Mesendoderm (in vitro differentiated cells): Measurements from ENCODE around the gene CDH15.

ENCODE experiments used
- DNase-seq: peaks from one replicate; pipeline ENCODE4 v3.0.0; 2013
- H2AK5ac ChIP-seq: 2 replicates; pipeline ENCODE4 v1.6.1; 2013; ENCODE audit warnings: low read length, inconsistent platforms
- H2BK120ac ChIP-seq: 2 replicates; pipeline ENCODE4 v1.6.1; 2013; ENCODE audit warnings: low read depth, mild to moderate bottlenecking, low read length, moderate library complexity, mixed read lengths
- H2BK15ac ChIP-seq: replicated peaks from 2 replicates; pipeline ENCODE4 v1.6.1; 2013; ENCODE audit warnings: low read depth, mild to moderate bottlenecking, moderate library complexity
- H2BK5ac ChIP-seq: 2 replicates; pipeline ENCODE4 v1.6.1; 2013; ENCODE audit warnings: low read length, inconsistent platforms
- H3K18ac ChIP-seq: 2 replicates; pipeline ENCODE4 v1.6.1; 2013; ENCODE audit warnings: mild to moderate bottlenecking, low read length, mixed read lengths
- H3K23ac ChIP-seq: one replicate; pipeline ENCODE4 v1.6.1; 2013; ENCODE audit warnings: low read length
- H3K27ac ChIP-seq: 2 replicates; pipeline ENCODE4 v1.5.1; 2013; ENCODE audit warnings: low read depth, mild to moderate bottlenecking, inconsistent platforms, low read length, moderate library complexity
- H3K27me3 ChIP-seq: 2 replicates; pipeline ENCODE4 v1.6.1; 2013; ENCODE audit warnings: low read length, control low read depth, mild to moderate bottlenecking, inconsistent platforms; ENCODE audit not compliant: insufficient read depth, poor library complexity
- H3K36me3 ChIP-seq: 2 replicates; pipeline ENCODE4 v1.6.1; 2013; ENCODE audit warnings: low read length, inconsistent platforms; ENCODE audit not compliant: control insufficient read depth, insufficient read depth
- H3K4ac ChIP-seq: one replicate; pipeline ENCODE4 v1.6.1; 2013; ENCODE audit warnings: low read depth, mild to moderate bottlenecking, low read length, moderate library complexity
- H3K4me1 ChIP-seq: 2 replicates; pipeline ENCODE4 v1.6.1; 2013; ENCODE audit warnings: low read depth, low read length, inconsistent platforms; ENCODE audit not compliant: control insufficient read depth
- H3K4me2 ChIP-seq: 2 replicates; pipeline ENCODE4 v1.6.1; 2013; ENCODE audit warnings: low read length
- H3K4me3 ChIP-seq: 2 replicates; pipeline ENCODE4 v1.5.1; 2013; ENCODE audit warnings: mild to moderate bottlenecking, low read length
- H3K56ac ChIP-seq: one replicate; pipeline ENCODE4 v1.6.1; 2013; ENCODE audit warnings: low read length
- H3K79me1 ChIP-seq: 2 replicates; pipeline ENCODE4 v1.6.1; 2013; ENCODE audit warnings: low read length, inconsistent platforms
- H3K79me2 ChIP-seq: 2 replicates; pipeline ENCODE4 v1.6.1; 2013; ENCODE audit warnings: mild to moderate bottlenecking, low read length; ENCODE audit not compliant: control insufficient read depth, insufficient read depth
- H3K9ac ChIP-seq: 2 replicates; pipeline ENCODE4 v1.6.1; 2013; ENCODE audit warnings: low read length, inconsistent platforms
- H4K5ac ChIP-seq: one replicate; pipeline ENCODE4 v1.6.1; 2013; ENCODE audit warnings: low read length
- H4K8ac ChIP-seq: one replicate; pipeline ENCODE4 v1.6.1; 2013; ENCODE audit warnings: low read depth, mild to moderate bottlenecking, control low read depth, low read length, moderate library complexity
- WGBS: extraction: QIAGEN DNeasy Blood & Tissue Kit; methylation state at CpG from one replicate; pipeline ENCODE4 v1.1.7; 2013; ENCODE audit warnings: low lambda C conversion rate, missing lambda C conversion rate; ENCODE audit not compliant: insufficient coverage; ENCODE audit errors: extremely low coverage; 5-methylcytosine and 5-hydroxymethylcytosine counted together

Gene CDH15

DNA sequence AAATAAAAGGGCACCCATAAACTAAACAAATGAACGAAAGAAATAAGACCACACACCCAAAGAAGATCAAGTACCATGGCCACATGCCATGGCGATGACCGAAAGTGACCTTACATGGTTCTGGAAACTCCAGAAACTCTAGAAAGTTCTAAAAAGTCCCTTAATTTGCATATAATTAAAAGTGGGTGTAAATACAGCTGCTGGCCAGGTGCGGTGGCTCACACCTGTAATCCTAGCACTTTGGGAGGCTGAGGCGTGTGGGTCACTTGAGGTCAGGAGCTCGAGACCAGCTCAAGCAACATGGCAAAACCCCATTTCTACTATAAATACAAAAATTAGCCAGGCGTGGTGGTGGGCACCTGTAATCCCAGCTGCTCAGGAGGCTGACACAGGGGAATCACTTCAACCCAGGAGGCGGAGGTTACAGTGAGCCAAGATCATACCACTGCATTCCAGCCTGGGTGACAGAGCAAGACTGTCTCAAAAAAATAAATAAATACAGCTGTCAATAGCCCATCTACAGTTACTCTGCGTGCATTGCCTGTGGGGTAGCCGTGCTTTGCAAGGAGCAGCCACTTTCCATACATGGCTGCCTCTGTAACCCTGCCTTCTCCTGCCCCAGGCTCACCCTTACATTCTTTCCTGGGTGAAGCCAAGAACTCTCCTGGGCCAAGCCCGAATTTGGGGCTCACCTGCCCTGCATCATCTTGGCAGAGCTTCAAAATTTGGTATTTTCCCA lies 38.8 kb downstream of the CDH15 start:
- no peak overlapping the region for H3K56ac ChIP-seq
- no peak overlapping the region for H2BK120ac ChIP-seq
- no peak overlapping the region for H2BK15ac ChIP-seq
- H3K27ac ChIP-seq, result no peak overlapping the region
- no peak overlapping the region for H2AK5ac ChIP-seq
- no peak overlapping the region for H4K5ac ChIP-seq
- H3K9ac ChIP-seq, result no peak overlapping the region
- no CpG with 5 or more reads among the region's 11 CpGs for WGBS
- H2BK5ac ChIP-seq, result no peak overlapping the region
- no peak for DNase-seq
- H3K36me3 ChIP-seq, result no peaks in the 10 kb centered on the region
- H3K4me1 ChIP-seq, result no peaks in the 10 kb centered on the region
- no peak overlapping the region for H3K23ac ChIP-seq
- H3K4ac ChIP-seq, result no peak overlapping the region
- H3K27me3 ChIP-seq, result no peaks in the 10 kb centered on the region
- H3K18ac ChIP-seq, result no peak overlapping the region
- H3K79me1 ChIP-seq, result no peaks in the 10 kb centered on the region
- H3K4me2 ChIP-seq, result no peak overlapping the region
- H3K79me2 ChIP-seq, result no peaks in the 10 kb centered on the region
- no peak overlapping the region for H4K8ac ChIP-seq
- H3K4me3 ChIP-seq, result no peak overlapping the region

- H3K27me3 ChIP-seq, result no peaks in the 10 kb centered on the region
- no peak overlapping the region for H3K4me3 ChIP-seq
- no peak overlapping the region for H3K4me2 ChIP-seq
- H2BK15ac ChIP-seq, result no peak overlapping the region
- H3K23ac ChIP-seq, result no peak overlapping the region
- H3K79me2 ChIP-seq, result no peaks in the 10 kb centered on the region
- no peak overlapping the region for H3K56ac ChIP-seq
- no peak overlapping the region for H3K18ac ChIP-seq
- H4K8ac ChIP-seq, result no peak overlapping the region
- no peak overlapping the region for H4K5ac ChIP-seq
- no peaks in the 10 kb centered on the region for H3K36me3 ChIP-seq
- H2BK120ac ChIP-seq, result no peak overlapping the region
- no peak overlapping the region for H3K27ac ChIP-seq
- H3K79me1 ChIP-seq, result no peaks in the 10 kb centered on the region
- no peak overlapping the region for H3K4ac ChIP-seq
- H2BK5ac ChIP-seq, result no peak overlapping the region
- H3K4me1 ChIP-seq, result no peaks in the 10 kb centered on the region
- no CpG with 5 or more reads among the region's 15 CpGs for WGBS
- H2AK5ac ChIP-seq, result no peak overlapping the region
- DNase-seq, result no peak
- no peak overlapping the region for H3K9ac ChIP-seq
Observed at GRCh38 chr16:89210904-89211515, 39.5 kb downstream of the CDH15 start.

- Histone ChIP-seq H3K18ac (no peak overlapping the region), H3K27me3 (no peaks in the 10 kb centered on the region), H3K9ac (peak overlapping the region; percentile 83), H2BK120ac (no peak overlapping the region), H2BK15ac (no peak overlapping the region), H3K79me1 (peaks cover 5% of the 10 kb centered on the region), H3K4ac (no peak overlapping the region), H3K56ac (peak overlapping the region; percentile 100), H4K8ac (no peak overlapping the region), H4K5ac (no peak overlapping the region), H3K27ac (no peak overlapping the region), H3K4me1 (no peaks in the 10 kb centered on the region), H3K4me3 (peak overlapping the region; percentile 93), H3K36me3 (no peaks in the 10 kb centered on the region), H3K23ac (no peak overlapping the region), H3K4me2 (peak overlapping the region; percentile 57), H3K79me2 (peaks cover 2% of the 10 kb centered on the region), H2AK5ac (no peak overlapping the region), H2BK5ac (no peak overlapping the region)
- DNase-seq, result peak; percentile 80
- no CpG with 5 or more reads among the region's 25 CpGs for WGBS
Observed at GRCh38 chr16:89216315-89217137, 45.0 kb downstream of the CDH15 start.

GRCh38 chr16:89217138-89217387 lies 45.5 kb downstream of the CDH15 start:
- no peak overlapping the region for H2BK120ac ChIP-seq
- no peaks in the 10 kb centered on the region for H3K27me3 ChIP-seq
- H3K4me1 ChIP-seq, result no peaks in the 10 kb centered on the region
- peaks cover 2% of the 10 kb centered on the region for H3K79me2 ChIP-seq
- no CpG with 5 or more reads among the region's 11 CpGs for WGBS
- H2BK5ac ChIP-seq, result no peak overlapping the region
- peak overlapping the region; percentile 57 for H3K4me2 ChIP-seq
- H3K27ac ChIP-seq, result no peak overlapping the region
- H3K79me1 ChIP-seq, result peaks cover 5% of the 10 kb centered on the region
- H3K23ac ChIP-seq, result no peak overlapping the region
- H3K36me3 ChIP-seq, result peaks cover 1% of the 10 kb centered on the region
- H4K8ac ChIP-seq, result peak overlapping the region; percentile 87
- H2AK5ac ChIP-seq, result no peak overlapping the region
- peak overlapping the region; percentile 93 for H3K4me3 ChIP-seq
- no peak for DNase-seq
- no peak overlapping the region for H3K4ac ChIP-seq
- peak overlapping the region; percentile 83 for H3K9ac ChIP-seq
- H3K18ac ChIP-seq, result no peak overlapping the region
- peak overlapping the region; percentile 100 for H3K56ac ChIP-seq
- H4K5ac ChIP-seq, result no peak overlapping the region
- H2BK15ac ChIP-seq, result no peak overlapping the region

DNA sequence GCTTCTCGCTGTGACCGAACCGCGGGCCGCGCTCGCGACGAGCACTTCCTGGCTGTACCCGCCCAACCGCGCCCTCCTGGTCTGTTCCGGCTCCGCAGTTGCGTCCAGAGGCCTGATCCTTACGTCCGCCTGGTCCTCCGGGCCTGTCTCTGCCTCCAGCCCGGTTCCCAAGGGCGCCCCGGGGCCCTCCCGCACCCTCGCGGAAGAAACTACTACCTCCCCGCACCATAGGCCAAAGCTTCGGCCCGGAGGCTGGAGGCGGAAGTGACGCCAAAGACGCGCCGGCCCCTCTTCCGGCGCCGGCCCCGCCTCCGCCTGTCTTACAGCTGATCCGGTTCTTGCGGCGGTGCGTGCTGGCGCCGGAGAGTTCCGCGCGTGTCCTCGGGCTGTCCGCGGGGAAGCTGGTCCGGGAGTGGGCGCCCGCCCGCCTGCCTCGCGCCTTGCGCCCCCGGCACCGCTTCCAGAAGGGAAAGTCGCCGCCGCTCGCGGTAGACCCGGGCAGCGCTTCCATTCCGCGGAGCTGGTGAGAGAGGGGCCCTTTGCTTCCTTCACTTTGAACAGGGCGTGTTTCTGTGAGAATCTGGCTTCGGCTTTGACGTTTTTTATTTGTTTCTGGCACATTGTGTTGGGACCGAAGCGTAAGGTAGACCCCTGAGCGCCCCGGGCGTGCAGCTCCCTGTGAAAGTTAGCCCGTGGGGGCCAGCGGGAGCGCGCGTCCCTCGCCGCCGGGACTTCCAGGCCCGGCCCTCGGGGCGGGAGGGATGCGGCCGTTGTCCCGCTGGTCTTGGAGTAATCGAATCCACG lies 46.0 kb downstream of the CDH15 start, which contains the start of gene ZNF778:
TSS of gene ZNF778 (plus strand) at position 316 of the 804 bp plus-strand sequence. CDS start 3,425 bp downstream, outside the sequence.
- no peaks in the 10 kb centered on the region for H3K4me1 ChIP-seq
- peak within 1 kb of the TSS; percentile 57 for H3K4me2 ChIP-seq
- H3K18ac ChIP-seq, result no peak within 1 kb of the TSS
- no peak within 1 kb of the TSS for H2AK5ac ChIP-seq
- H3K4ac ChIP-seq, result no peak within 1 kb of the TSS
- no peak within 1 kb of the TSS for H2BK5ac ChIP-seq
- peaks cover 5% of the 10 kb centered on the region for H3K79me1 ChIP-seq
- H4K5ac ChIP-seq, result no peak within 1 kb of the TSS
- DNase-seq, result peak; percentile 86
- H3K56ac ChIP-seq, result peak within 1 kb of the TSS; percentile 100
- WGBS, result no CpG with 5 or more reads among the region's 91 CpGs
- H2BK120ac ChIP-seq, result no peak within 1 kb of the TSS
- peaks cover 2% of the 10 kb centered on the region for H3K79me2 ChIP-seq
- peak within 1 kb of the TSS; percentile 97 for H3K4me3 ChIP-seq
- no peaks in the 10 kb centered on the region for H3K27me3 ChIP-seq
- peaks cover 1% of the 10 kb centered on the region for H3K36me3 ChIP-seq
- H2BK15ac ChIP-seq, result no peak within 1 kb of the TSS
- no peak within 1 kb of the TSS for H3K27ac ChIP-seq
- H3K9ac ChIP-seq, result peak within 1 kb of the TSS; percentile 85
- no peak within 1 kb of the TSS for H3K23ac ChIP-seq
- H4K8ac ChIP-seq, result peak within 1 kb of the TSS; percentile 87
